Measurements from ENCODE around the gene RASGEF1C.

GRCh38 chr5:180205916-180206315 is 3.1 kb downstream of the RASGEF1C start:
- no peak for TF ChIP-seq CTCF (IDR thresholded peaks at IDR 0.05)
- no peak for TF ChIP-seq POLR2A (IDR thresholded peaks at IDR 0.05; ENCODE audit: low read depth)
- TF ChIP-seq EP300 (IDR thresholded peaks at IDR 0.05), result no peak
